Activated CD4-positive, alpha-beta T cell treated with anti-CD3 and anti-CD28 coated beads for 24 hours (primary cell): ENCODE measurements around the gene FNDC5.

Experiments used
- DNase-seq, 2 donors: peaks; one replicate each; pipeline ENCODE4 v3.0.0-alpha.2; 2020; ENCODE audit warnings: low read depth in 2 of 2

Gene FNDC5

GRCh38 chr1:32864375-32865019 is 6.2 kb downstream of the FNDC5 start:
- no peak for DNase-seq

- no peak for DNase-seq
These were observed 6.8 kb downstream of the FNDC5 start for GRCh38 chr1:32863881-32864245.

GRCh38 chr1:32863218-32863880 is 7.4 kb downstream of the FNDC5 start:
- no peak for DNase-seq

- no peak for DNase-seq
These were observed 8.6 kb downstream of the FNDC5 start for GRCh38 chr1:32861904-32862695.

GRCh38 chr1:32860566-32860965 is 10.1 kb downstream of the FNDC5 start:
- no peak for DNase-seq

- DNase-seq, result no peak
These were observed 10.8 kb downstream of the FNDC5 start for GRCh38 chr1:32859915-32860314.

GRCh38 chr1:32858791-32859190 is 11.9 kb downstream of the FNDC5 start:
- no peak for DNase-seq

GRCh38 chr1:32858136-32858535 is 12.6 kb downstream of the FNDC5 start:
- no peak for DNase-seq

- no peak for DNase-seq
These were observed 14.7 kb downstream of the FNDC5 start for GRCh38 chr1:32855861-32856617.

- DNase-seq, result no peak
These were observed 22.2 kb downstream of the FNDC5 start for GRCh38 chr1:32848354-32849063.

- DNase-seq, result no peak
These were observed 38.8 kb downstream of the FNDC5 start for GRCh38 chr1:32831878-32832277.

- DNase-seq, result no peak
These were observed 40.4 kb downstream of the FNDC5 start for GRCh38 chr1:32830092-32830852.

GRCh38 chr1:32828341-32828740 is 42.4 kb downstream of the FNDC5 start:
- no peak for DNase-seq

GRCh38 chr1:32825181-32825580 is 45.5 kb downstream of the FNDC5 start:
- no peak for DNase-seq

GRCh38 chr1:32818804-32819541 is 51.7 kb downstream of the FNDC5 start:
- DNase-seq, result peak in 1 of 2 donors; percentile 15

- peak in 1 of 2 donors; percentile 22 for DNase-seq
These were observed 52.6 kb downstream of the FNDC5 start for GRCh38 chr1:32817815-32818786.

- peak; percentile 100 for DNase-seq
These were observed 53.4 kb downstream of the FNDC5 start, which contains the start of the genes S100PBP and YARS1 for GRCh38 chr1:32817159-32817814. Gene S100PBP (plus strand): TSS chr1:32817653. CDS start chr1:32826100, 8,447 bp downstream. Gene YARS1 (minus strand): TSS chr1:32817358. CDS start chr1:32817244, 114 bp downstream.

- no peak for DNase-seq
These were observed 54.0 kb downstream of the FNDC5 start for GRCh38 chr1:32816676-32817158.
